Measurements from ENCODE around the gene BAIAP2L2.

Gene BAIAP2L2

GRCh38 chr22:38127869-38128268 lies 17.4 kb upstream of the BAIAP2L2 start:
- TF ChIP-seq TCF12 (IDR thresholded peaks at IDR 0.05; ENCODE audit: low read depth) (no peak), EP300 (IDR thresholded peaks at IDR 0.05; ENCODE audit: borderline replicate concordance) (no peak), RAD21 (IDR thresholded peaks at IDR 0.05; ENCODE audit: low read depth) (no peak), EGR1 (IDR thresholded peaks at IDR 0.05) (no peak), YY1 (IDR thresholded peaks at IDR 0.05; ENCODE audit: low read depth) (no peak), FOXM1 (IDR thresholded peaks at IDR 0.05; ENCODE audit: borderline replicate concordance, low read depth) (no peak), NFIC (IDR thresholded peaks at IDR 0.05) (no peak), TEAD4 (IDR thresholded peaks at IDR 0.05) (no peak), CREB1 (IDR thresholded peaks at IDR 0.05; ENCODE audit: low read depth) (no peak), CEBPB (IDR thresholded peaks at IDR 0.05) (no peak), ZBTB7A (IDR thresholded peaks at IDR 0.05; ENCODE audit: low read depth) (no peak), TAF1 (IDR thresholded peaks at IDR 0.05; ENCODE audit: low read depth) (no peak)
- TF ChIP-seq, protein P1, sequence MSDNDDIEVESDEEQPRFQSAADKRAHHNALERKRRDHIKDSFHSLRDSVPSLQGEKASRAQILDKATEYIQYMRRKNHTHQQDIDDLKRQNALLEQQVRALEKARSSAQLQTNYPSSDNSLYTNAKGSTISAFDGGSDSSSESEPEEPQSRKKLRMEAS (IDR thresholded peaks at IDR 0.05): no peak
- TF ChIP-seq, protein P2, sequence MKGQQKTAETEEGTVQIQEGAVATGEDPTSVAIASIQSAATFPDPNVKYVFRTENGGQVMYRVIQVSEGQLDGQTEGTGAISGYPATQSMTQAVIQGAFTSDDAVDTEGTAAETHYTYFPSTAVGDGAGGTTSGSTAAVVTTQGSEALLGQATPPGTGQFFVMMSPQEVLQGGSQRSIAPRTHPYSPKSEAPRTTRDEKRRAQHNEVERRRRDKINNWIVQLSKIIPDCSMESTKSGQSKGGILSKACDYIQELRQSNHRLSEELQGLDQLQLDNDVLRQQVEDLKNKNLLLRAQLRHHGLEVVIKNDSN (IDR thresholded peaks at IDR 0.05): no peak
- TF ChIP-seq, protein P3, sequence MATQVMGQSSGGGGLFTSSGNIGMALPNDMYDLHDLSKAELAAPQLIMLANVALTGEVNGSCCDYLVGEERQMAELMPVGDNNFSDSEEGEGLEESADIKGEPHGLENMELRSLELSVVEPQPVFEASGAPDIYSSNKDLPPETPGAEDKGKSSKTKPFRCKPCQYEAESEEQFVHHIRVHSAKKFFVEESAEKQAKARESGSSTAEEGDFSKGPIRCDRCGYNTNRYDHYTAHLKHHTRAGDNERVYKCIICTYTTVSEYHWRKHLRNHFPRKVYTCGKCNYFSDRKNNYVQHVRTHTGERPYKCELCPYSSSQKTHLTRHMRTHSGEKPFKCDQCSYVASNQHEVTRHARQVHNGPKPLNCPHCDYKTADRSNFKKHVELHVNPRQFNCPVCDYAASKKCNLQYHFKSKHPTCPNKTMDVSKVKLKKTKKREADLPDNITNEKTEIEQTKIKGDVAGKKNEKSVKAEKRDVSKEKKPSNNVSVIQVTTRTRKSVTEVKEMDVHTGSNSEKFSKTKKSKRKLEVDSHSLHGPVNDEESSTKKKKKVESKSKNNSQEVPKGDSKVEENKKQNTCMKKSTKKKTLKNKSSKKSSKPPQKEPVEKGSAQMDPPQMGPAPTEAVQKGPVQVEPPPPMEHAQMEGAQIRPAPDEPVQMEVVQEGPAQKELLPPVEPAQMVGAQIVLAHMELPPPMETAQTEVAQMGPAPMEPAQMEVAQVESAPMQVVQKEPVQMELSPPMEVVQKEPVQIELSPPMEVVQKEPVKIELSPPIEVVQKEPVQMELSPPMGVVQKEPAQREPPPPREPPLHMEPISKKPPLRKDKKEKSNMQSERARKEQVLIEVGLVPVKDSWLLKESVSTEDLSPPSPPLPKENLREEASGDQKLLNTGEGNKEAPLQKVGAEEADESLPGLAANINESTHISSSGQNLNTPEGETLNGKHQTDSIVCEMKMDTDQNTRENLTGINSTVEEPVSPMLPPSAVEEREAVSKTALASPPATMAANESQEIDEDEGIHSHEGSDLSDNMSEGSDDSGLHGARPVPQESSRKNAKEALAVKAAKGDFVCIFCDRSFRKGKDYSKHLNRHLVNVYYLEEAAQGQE (IDR thresholded peaks at IDR 0.05; ENCODE audit: low read depth): no peak

DNA sequence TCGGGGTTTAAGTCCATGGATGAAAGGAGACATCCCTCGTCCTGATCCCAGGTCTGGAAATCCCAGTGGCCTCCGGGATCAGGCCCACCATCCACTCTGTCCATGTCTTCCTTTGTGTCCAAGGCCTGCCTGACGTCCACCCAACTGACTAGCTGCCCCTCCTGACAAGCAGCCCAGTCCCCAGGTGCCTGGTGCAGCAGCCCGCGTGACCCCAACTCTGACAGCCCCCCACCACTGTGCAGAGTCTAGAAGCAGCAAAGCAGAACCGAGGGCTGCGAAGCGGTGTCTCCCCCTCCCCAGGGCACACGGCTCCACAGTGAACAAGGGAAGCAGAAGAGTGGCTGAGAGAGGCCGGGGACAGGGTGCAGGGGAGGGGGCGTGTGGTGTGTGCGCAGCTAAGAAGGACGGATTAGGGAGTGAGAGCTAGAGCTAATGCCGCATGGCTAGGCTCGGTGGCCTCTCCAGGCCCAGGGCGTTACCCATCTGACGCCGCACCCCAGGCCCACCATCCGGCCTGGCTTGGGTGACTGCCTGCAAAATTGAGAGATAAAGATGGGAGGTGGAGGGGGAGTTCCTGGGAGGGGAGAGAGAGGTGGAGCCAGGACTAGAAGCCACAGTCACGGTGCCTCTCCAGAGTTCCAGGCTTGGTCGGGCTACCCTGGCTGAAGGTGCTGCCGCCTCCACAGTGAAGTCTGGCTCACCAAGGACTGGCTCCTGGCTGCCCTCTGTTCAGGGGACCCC lies 16.6 kb upstream of the BAIAP2L2 start:
- TF ChIP-seq CEBPB (IDR thresholded peaks at IDR 0.05): no peak
- TF ChIP-seq TCF12 (IDR thresholded peaks at IDR 0.05; ENCODE audit: low read depth): no peak
- TF ChIP-seq EP300 (IDR thresholded peaks at IDR 0.05; ENCODE audit: borderline replicate concordance): no peak
- no peak for TF ChIP-seq ZBTB7A (IDR thresholded peaks at IDR 0.05; ENCODE audit: low read depth)
- no peak for TF ChIP-seq RAD21 (IDR thresholded peaks at IDR 0.05; ENCODE audit: low read depth)
- TF ChIP-seq EGR1 (IDR thresholded peaks at IDR 0.05): no peak
- TF ChIP-seq, protein P3 (IDR thresholded peaks at IDR 0.05; ENCODE audit: low read depth): no peak
- TF ChIP-seq, protein P2 (IDR thresholded peaks at IDR 0.05): no peak
- TF ChIP-seq, protein P1 (IDR thresholded peaks at IDR 0.05): no peak
- TF ChIP-seq CREB1 (IDR thresholded peaks at IDR 0.05; ENCODE audit: low read depth): no peak
- TF ChIP-seq FOXM1 (IDR thresholded peaks at IDR 0.05; ENCODE audit: borderline replicate concordance, low read depth): no peak

GRCh38 chr22:38125751-38126201 lies 15.3 kb upstream of the BAIAP2L2 start:
- TF ChIP-seq TAF1 (IDR thresholded peaks at IDR 0.05; ENCODE audit: low read depth) (no peak), ZBTB7A (IDR thresholded peaks at IDR 0.05; ENCODE audit: low read depth) (no peak), YY1 (IDR thresholded peaks at IDR 0.05; ENCODE audit: low read depth) (no peak), CEBPB (IDR thresholded peaks at IDR 0.05) (no peak), NFIC (IDR thresholded peaks at IDR 0.05) (no peak), FOXM1 (IDR thresholded peaks at IDR 0.05; ENCODE audit: borderline replicate concordance, low read depth) (no peak)
- TF ChIP-seq, protein P3 (IDR thresholded peaks at IDR 0.05; ENCODE audit: low read depth): no peak
- TF ChIP-seq, protein P2 (IDR thresholded peaks at IDR 0.05): no peak

Measured in Ishikawa (cell line).